Ascending aorta (tissue), 2 donors: Measurements from ENCODE around the gene FAM227B. TPM values are rescaled to one million over a fixed set of nuclear protein-coding genes. Genes with fewer than 3 reads are reported as not detected.

Experiments
- DNase-seq, 2 donors: peaks; one replicate each; pipeline ENCODE4 v3.0.0-alpha.2; 2019; ENCODE audit warnings: low spot score in 2 of 2
- H3K27ac ChIP-seq, 2 donors: fragments of 200-600 bp; sonication (generic); one replicate each; pipeline ENCODE4 v1.5.1; 2016 to 2017; ENCODE audit warnings: mild to moderate bottlenecking in 1 of 2
- H3K27me3 ChIP-seq: fragments of 200-600 bp; sonication (generic); one replicate; pipeline ENCODE4 v1.5.1; 2017
- H3K36me3 ChIP-seq, 2 donors: fragments of 200-600 bp; sonication (generic); one replicate each; pipeline ENCODE4 v1.5.1; 2016
- H3K4me1 ChIP-seq, 2 donors: fragments of 200-600 bp; sonication (generic); one replicate each; pipeline ENCODE4 v1.5.1; 2016 to 2017; ENCODE audit warnings: mild to moderate bottlenecking in 1 of 2
- H3K4me3 ChIP-seq, 2 donors: fragments of 200-600 bp; sonication (generic); one replicate each; pipeline ENCODE4 v1.5.1; 2016 to 2017; ENCODE audit warnings: mild to moderate bottlenecking in 1 of 2
- H3K9me3 ChIP-seq, 2 donors: fragments of 200-600 bp; sonication (generic); one replicate each; pipeline ENCODE4 v1.5.1; 2016
- intact Hi-C: fragments of 100-400 bp; cut with DNase I; formaldehyde crosslinking; loops from one replicate; pipeline ENCODE4 v1.15.1; 2023
- total RNA-seq: library from RNA; depleted of rRNA; stranded (reverse); fragments of >200 nt; gene quantifications from one replicate; pipeline ENCODE4 v1.1.0, GENCODE V29; 2016
- TF ChIP-seq, protein P1 (sequence below), 3 experiments: fragments of 200-600 bp in 2 of 3; fragments of 450-650 bp in 1 of 3; sonication (generic) in 2 of 3; IDR thresholded peaks; one replicate each; pipeline ENCODE4 v1.5.1; 2016 to 2019; ENCODE audit warnings: antibody characterized with exemption in 3 of 3, mild to moderate bottlenecking in 1 of 3, moderate library complexity in 1 of 3

Gene FAM227B
- total RNA-seq, 1 donor from 2014 or later, result not detected

DNA sequence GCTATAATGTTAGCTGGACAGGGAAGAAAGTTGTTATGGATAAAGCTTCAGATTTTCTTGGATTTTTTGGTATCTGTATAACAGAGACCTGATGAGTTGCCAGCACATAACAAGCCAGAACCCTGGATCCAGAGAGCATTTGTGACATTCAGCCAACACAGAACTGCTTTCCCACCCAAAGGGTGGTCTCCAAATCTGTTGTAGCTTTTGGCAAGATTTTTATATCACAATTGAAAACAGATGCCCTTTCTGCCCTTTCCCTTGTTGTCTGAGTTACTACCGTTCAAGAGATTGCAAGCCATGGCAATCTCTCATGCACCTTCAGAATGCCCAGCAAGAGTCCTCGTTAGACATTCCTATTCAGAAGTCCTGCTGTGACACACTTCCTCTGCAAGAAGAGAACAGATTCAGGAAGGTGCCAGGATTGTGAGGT lies 305.2 kb downstream of the FAM227B start:
- intact Hi-C loops, result no loop called here
- Histone ChIP-seq H3K27me3 (no peaks in the 10 kb centered on the region), H3K27ac (no peak overlapping the region), H3K36me3 (peaks cover 4 to 16% of the 10 kb centered on the region in 2 donors), H3K4me1 (no peaks in the 10 kb centered on the region), H3K9me3 (no peaks in the 10 kb centered on the region), H3K4me3 (no peak overlapping the region)
- DNase-seq, result no peak
- TF ChIP-seq, protein P1, sequence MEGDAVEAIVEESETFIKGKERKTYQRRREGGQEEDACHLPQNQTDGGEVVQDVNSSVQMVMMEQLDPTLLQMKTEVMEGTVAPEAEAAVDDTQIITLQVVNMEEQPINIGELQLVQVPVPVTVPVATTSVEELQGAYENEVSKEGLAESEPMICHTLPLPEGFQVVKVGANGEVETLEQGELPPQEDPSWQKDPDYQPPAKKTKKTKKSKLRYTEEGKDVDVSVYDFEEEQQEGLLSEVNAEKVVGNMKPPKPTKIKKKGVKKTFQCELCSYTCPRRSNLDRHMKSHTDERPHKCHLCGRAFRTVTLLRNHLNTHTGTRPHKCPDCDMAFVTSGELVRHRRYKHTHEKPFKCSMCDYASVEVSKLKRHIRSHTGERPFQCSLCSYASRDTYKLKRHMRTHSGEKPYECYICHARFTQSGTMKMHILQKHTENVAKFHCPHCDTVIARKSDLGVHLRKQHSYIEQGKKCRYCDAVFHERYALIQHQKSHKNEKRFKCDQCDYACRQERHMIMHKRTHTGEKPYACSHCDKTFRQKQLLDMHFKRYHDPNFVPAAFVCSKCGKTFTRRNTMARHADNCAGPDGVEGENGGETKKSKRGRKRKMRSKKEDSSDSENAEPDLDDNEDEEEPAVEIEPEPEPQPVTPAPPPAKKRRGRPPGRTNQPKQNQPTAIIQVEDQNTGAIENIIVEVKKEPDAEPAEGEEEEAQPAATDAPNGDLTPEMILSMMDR (IDR thresholded peaks at IDR 0.05), result no peak

DNA sequence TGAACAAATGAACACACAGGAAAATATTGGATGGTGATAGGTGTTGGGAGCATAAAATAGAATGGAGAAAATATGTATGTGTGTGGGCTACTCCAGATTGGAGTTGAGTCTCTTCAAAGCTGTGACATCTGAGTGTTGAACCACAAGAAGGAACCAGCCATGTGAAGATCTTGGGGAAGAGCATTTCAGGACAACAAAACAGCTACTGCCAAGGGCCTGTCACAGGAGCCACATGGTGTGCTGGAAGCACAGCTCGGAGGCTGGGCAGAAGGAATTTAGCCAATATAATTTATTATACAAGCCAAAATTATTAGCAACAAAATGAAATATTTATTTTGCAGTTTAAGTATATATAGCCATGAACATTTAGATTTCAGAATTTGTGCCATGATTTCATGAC lies 305.9 kb downstream of the FAM227B start:
- Histone ChIP-seq H3K4me3 (no peak overlapping the region), H3K9me3 (no peaks in the 10 kb centered on the region), H3K27ac (no peak overlapping the region), H3K36me3 (peaks cover 0 to 10% of the 10 kb centered on the region in 2 donors), H3K27me3 (no peaks in the 10 kb centered on the region), H3K4me1 (no peaks in the 10 kb centered on the region)
- intact Hi-C loops, result no loop called here
- TF ChIP-seq, protein P1 (IDR thresholded peaks at IDR 0.05), result no peak
- DNase-seq, result no peak

DNA sequence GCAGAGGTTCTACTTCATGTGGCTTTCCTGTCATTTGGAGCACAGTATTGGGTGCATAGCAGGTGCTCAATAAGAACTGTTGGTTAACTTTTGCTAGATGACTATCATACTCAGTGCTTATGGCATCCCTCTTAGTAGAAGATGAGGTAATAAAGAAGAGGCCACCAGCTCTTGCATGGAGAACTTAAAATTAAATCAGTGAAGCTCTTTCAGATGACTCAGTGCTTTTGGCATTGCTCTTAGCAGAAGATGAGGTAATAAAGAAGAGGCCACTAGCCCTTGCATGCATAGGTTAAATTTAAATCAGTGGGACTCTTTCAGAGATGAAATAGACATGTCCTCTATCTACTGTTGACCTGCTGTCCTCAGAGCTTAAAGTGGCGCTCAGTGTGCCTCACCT lies 307.0 kb downstream of the FAM227B start:
- Histone ChIP-seq H3K36me3 (no peaks in the 10 kb centered on the region), H3K4me1 (no peaks in the 10 kb centered on the region), H3K27me3 (no peaks in the 10 kb centered on the region), H3K4me3 (no peak overlapping the region), H3K27ac (no peak overlapping the region), H3K9me3 (no peaks in the 10 kb centered on the region)
- DNase-seq, result no peak
- intact Hi-C loops, result no loop called here
- TF ChIP-seq, protein P1 (IDR thresholded peaks at IDR 0.05), result no peak

DNA sequence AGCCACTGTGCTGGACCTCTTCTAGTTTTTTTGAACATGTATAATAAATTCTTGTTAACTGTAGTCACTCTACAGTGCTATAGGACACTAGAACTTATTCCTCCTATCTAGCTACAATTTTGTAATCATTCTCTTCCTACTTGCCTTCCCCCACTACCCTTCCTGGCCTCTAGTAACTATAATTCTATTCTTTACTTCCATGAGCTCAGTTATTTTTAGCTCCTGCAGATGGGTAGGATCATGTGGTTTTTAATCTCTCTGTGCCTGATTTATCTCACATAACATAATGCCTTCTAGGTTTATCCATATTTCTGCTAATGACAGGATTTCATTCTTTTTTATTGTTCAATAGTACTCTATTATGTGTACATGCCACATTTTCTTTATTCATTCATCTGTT lies 310.7 kb downstream of the FAM227B start:
- TF ChIP-seq, protein P1 (IDR thresholded peaks at IDR 0.05), result no peak
- Histone ChIP-seq H3K27ac (no peak overlapping the region), H3K4me1 (no peaks in the 10 kb centered on the region), H3K27me3 (no peaks in the 10 kb centered on the region), H3K36me3 (no peaks in the 10 kb centered on the region), H3K4me3 (no peak overlapping the region), H3K9me3 (no peaks in the 10 kb centered on the region)
- DNase-seq, result no peak
- intact Hi-C loops, result no loop called here

DNA sequence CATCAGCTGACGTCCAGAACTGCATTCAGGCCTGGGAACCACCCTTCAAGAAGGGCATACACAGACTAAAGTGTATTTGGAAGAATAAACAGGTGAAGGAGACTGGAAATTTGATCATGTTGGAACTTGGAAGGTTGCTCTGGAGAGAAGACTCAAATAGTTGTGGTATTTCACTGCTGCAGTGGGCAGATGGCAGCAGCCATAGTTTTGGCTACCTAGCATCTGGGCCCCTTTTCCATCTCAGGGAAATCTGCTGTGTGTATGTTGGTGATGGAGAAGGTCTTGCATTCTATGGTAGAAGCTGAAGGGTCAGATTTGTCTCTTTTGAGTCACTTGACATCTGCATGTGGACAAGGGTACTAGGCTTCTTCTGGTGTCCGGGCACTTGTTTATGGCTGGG lies 311.9 kb downstream of the FAM227B start:
- no peaks in the 10 kb centered on the region for H3K27me3 ChIP-seq
- peaks cover 6 to 8% of the 10 kb centered on the region in 2 donors for H3K36me3 ChIP-seq
- intact Hi-C loops, result no loop called here
- TF ChIP-seq, protein P1 (IDR thresholded peaks at IDR 0.05), result no peak
- H3K4me1 ChIP-seq, result no peaks in the 10 kb centered on the region
- H3K9me3 ChIP-seq, result no peaks in the 10 kb centered on the region
- H3K27ac ChIP-seq, result no peak overlapping the region
- no peak overlapping the region for H3K4me3 ChIP-seq
- DNase-seq, result no peak

DNA sequence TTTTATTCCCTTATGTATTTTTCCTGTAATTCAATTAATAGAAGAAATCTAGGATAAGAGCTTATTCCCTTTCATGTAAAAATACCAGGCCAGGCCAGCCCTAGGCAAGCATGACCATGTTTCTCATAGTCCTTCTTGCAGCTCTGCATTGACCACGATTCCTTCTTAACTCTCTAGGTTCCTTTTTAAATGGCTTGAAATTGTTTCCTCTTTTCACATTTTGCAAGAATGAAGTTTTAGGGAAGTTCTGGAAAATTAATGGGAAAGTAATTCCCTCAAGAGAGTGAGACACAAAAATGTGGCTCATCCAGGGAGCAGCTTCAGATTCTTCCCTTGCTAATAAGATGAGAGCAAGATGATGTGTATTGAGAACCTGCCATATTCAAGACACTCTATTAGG lies 314.1 kb downstream of the FAM227B start:
- TF ChIP-seq, protein P1 (IDR thresholded peaks at IDR 0.05), result no peak
- intact Hi-C loops, result no loop called here
- peaks cover 6 to 11% of the 10 kb centered on the region in 2 donors for H3K36me3 ChIP-seq

More for the DNA sequence above, 314.1 kb downstream of the FAM227B start:
- Histone ChIP-seq H3K27me3 (no peaks in the 10 kb centered on the region), H3K4me3 (no peak overlapping the region), H3K4me1 (no peaks in the 10 kb centered on the region), H3K27ac (no peak overlapping the region), H3K9me3 (no peaks in the 10 kb centered on the region)
- no peak for DNase-seq
